ENCODE results near the gene TSGA10IP. TPM values are rescaled to one million over a fixed set of nuclear protein-coding genes. Genes with fewer than 3 reads are reported as not detected.
"Not testable (repeated sequence)": the region's sequence is repeated elsewhere in the genome, so short reads cannot be mapped to it uniquely, and the experiment has no call there.

Gene TSGA10IP
- total RNA-seq, 2 experiments from 2014 or later, result not detected

DNA sequence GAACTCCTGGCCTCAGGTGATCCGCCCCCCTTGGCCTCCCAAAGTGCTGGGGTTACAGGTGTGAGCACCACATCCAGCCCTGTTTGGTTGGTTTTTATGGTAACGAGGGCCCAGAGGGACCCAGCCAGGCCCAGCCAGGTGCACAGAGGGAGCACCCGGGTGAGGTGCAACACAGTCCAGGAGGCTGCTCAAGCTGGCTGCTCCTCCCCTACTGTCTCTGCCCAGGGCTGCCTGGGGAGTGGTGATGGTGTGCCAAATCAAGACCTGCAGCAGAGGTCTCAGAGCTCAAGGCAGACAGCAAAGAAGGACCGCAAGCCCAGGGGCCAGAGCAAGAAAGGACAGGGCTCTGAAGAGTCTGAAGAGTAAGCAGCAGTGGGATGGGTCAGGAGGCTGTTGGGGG is 1.4 kb downstream of the TSGA10IP start:
- POLR2A ChIA-PET, result interaction anchor here (0.6 kb wide), 1 partner anchor 1143 kb away, joined by 3 read pairs; no protein-coding TSS in a partner anchor

DNA sequence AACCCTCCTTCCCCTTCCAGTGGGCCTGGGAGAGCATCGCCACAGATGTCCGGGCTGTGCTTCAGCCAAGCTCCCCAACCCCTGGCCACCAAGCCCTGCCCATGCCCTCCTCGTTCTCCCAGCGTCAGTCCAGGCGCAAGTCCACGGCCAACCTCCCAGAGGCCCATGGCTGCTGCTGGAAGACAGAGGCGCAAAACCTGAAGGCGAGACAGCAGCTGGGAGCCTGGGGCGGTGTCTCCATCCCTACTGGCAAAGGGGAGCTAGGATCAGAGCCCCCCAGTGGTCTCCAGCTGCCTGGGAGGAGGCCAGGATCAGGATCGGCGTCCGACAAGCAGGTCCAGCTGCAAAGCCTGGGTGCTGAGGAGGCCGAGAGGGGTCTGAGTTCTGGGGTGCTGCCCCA is 1.9 kb downstream of the TSGA10IP start:
- intact Hi-C loops (cut with micrococcal nuclease; ENCODE audit: unreplicated experiment), result no loop called here
- TF ChIP-seq EZH2phosphoT487 (IDR thresholded peaks at IDR 0.05; ENCODE audit: borderline replicate concordance, low read depth, low read length), result no peak

More for the DNA sequence above, 1.4 kb downstream of the TSGA10IP start:
- no peak for TF ChIP-seq EZH2phosphoT487 (IDR thresholded peaks at IDR 0.05; ENCODE audit: borderline replicate concordance, low read depth, low read length)
- TF ChIP-seq, protein P1, sequence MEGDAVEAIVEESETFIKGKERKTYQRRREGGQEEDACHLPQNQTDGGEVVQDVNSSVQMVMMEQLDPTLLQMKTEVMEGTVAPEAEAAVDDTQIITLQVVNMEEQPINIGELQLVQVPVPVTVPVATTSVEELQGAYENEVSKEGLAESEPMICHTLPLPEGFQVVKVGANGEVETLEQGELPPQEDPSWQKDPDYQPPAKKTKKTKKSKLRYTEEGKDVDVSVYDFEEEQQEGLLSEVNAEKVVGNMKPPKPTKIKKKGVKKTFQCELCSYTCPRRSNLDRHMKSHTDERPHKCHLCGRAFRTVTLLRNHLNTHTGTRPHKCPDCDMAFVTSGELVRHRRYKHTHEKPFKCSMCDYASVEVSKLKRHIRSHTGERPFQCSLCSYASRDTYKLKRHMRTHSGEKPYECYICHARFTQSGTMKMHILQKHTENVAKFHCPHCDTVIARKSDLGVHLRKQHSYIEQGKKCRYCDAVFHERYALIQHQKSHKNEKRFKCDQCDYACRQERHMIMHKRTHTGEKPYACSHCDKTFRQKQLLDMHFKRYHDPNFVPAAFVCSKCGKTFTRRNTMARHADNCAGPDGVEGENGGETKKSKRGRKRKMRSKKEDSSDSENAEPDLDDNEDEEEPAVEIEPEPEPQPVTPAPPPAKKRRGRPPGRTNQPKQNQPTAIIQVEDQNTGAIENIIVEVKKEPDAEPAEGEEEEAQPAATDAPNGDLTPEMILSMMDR (conservative IDR thresholded peaks at IDR 0.05; ENCODE audit: low read length), result no peak
- no peaks in the 10 kb centered on the region for H3K9me3 ChIP-seq (ENCODE audit: low read length)
- H3K27ac ChIP-seq (ENCODE audit: low read depth, low read length, poor library complexity, severe bottlenecking), result no peak overlapping the region
- no TSS peak for BruUV-seq (replicated peaks)
- no peaks in the 10 kb centered on the region for H3K79me2 ChIP-seq (ENCODE audit: insufficient read depth, low read depth, low read length)
- H4K20me1 ChIP-seq (ENCODE audit: insufficient read depth, low read length), result no peaks in the 10 kb centered on the region
- H2AFZ ChIP-seq (ENCODE audit: low read length), result no peak overlapping the region
- DNase-seq (ENCODE audit: low spot score), result no peak
- peaks cover 4% of the 10 kb centered on the region for H3K4me1 ChIP-seq (ENCODE audit: insufficient read depth, low read length, poor library complexity, severe bottlenecking)
- H3K9me2 ChIP-seq (ENCODE audit: insufficient read depth, low read length), result no peaks in the 10 kb centered on the region
- H3K36me3 ChIP-seq (ENCODE audit: insufficient read depth, low read length), result no peaks in the 10 kb centered on the region
- no peak overlapping the region for H3K4me3 ChIP-seq (ENCODE audit: low read depth, low read length, poor library complexity, severe bottlenecking)
- CTCF ChIA-PET (ENCODE audit: unreplicated experiment), result no interaction called here
- intact Hi-C loops (cut with micrococcal nuclease; ENCODE audit: unreplicated experiment), result no loop called here
- H3K4me2 ChIP-seq (ENCODE audit: low read length), result no peak overlapping the region

DNA sequence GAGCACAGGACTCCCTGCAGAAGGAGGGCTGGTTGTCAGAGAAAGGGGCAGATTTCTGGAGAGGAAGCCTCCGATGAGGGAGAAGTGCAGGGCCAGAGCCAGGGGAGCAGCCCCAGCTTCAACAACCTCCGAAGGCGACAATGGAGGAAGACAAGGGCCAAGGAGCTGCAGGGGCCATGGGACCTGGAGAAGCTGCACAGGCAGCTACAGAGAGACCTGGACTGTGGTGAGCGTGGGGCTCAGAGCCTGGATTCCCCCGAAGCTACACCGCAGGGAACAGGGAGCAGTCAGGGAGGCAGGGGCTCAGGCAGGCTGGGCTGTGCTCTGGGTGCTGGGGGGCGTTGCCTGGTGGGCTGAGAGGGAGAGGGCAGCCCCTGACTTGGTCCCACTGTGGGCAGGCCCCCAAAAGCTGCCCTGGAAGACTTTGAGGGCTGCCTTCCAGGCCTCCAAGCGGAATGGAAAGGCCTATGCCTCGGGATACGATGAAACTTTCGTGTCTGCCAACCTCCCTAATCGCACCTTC is 2.4 kb downstream of the TSGA10IP start:
- BruUV-seq (replicated peaks), result no TSS peak
- CTCF ChIA-PET (ENCODE audit: unreplicated experiment), result no interaction called here
- Histone ChIP-seq H3K36me3 (ENCODE audit: insufficient read depth, low read length) (no peaks in the 10 kb centered on the region), H3K9me3 (ENCODE audit: low read length) (no peaks in the 10 kb centered on the region), H2AFZ (ENCODE audit: low read length) (no peak overlapping the region), H3K79me2 (ENCODE audit: insufficient read depth, low read depth, low read length) (no peaks in the 10 kb centered on the region), H3K4me1 (ENCODE audit: insufficient read depth, low read length, poor library complexity, severe bottlenecking) (peaks cover 4% of the 10 kb centered on the region), H4K20me1 (ENCODE audit: insufficient read depth, low read length) (no peaks in the 10 kb centered on the region), H3K4me3 (ENCODE audit: low read depth, low read length, poor library complexity, severe bottlenecking) (no peak overlapping the region), H3K9me2 (ENCODE audit: insufficient read depth, low read length) (no peaks in the 10 kb centered on the region), H3K27ac (ENCODE audit: low read depth, low read length, poor library complexity, severe bottlenecking) (no peak overlapping the region), H3K4me2 (ENCODE audit: low read length) (no peak overlapping the region)
- POLR2A ChIA-PET, result interaction anchor here (0.7 kb wide), 1 partner anchor 12 kb away, joined by 3 read pairs; no protein-coding TSS in a partner anchor
- TF ChIP-seq EZH2phosphoT487 (IDR thresholded peaks at IDR 0.05; ENCODE audit: borderline replicate concordance, low read depth, low read length), result no peak
- intact Hi-C loops (cut with micrococcal nuclease; ENCODE audit: unreplicated experiment), result no loop called here
- DNase-seq (ENCODE audit: low spot score), result no peak

More for the DNA sequence above, 1.9 kb downstream of the TSGA10IP start:
- Histone ChIP-seq H3K79me2 (ENCODE audit: insufficient read depth, low read depth, low read length) (no peaks in the 10 kb centered on the region), H3K9me2 (ENCODE audit: insufficient read depth, low read length) (no peaks in the 10 kb centered on the region), H3K4me3 (ENCODE audit: low read depth, low read length, poor library complexity, severe bottlenecking) (no peak overlapping the region), H3K9me3 (ENCODE audit: low read length) (no peaks in the 10 kb centered on the region), H3K4me1 (ENCODE audit: insufficient read depth, low read length, poor library complexity, severe bottlenecking) (peaks cover 4% of the 10 kb centered on the region), H3K4me2 (ENCODE audit: low read length) (no peak overlapping the region), H3K27ac (ENCODE audit: low read depth, low read length, poor library complexity, severe bottlenecking) (no peak overlapping the region), H2AFZ (ENCODE audit: low read length) (no peak overlapping the region), H3K36me3 (ENCODE audit: insufficient read depth, low read length) (no peaks in the 10 kb centered on the region), H4K20me1 (ENCODE audit: insufficient read depth, low read length) (no peaks in the 10 kb centered on the region)
- no peak for DNase-seq (ENCODE audit: low spot score)
- ChIA-PET POLR2A (interaction anchor here (0.7 kb wide), 1 partner anchor 12 kb away, joined by 3 read pairs; no protein-coding TSS in a partner anchor), CTCF (ENCODE audit: unreplicated experiment) (no interaction called here)
- no TSS peak for BruUV-seq (replicated peaks)

DNA sequence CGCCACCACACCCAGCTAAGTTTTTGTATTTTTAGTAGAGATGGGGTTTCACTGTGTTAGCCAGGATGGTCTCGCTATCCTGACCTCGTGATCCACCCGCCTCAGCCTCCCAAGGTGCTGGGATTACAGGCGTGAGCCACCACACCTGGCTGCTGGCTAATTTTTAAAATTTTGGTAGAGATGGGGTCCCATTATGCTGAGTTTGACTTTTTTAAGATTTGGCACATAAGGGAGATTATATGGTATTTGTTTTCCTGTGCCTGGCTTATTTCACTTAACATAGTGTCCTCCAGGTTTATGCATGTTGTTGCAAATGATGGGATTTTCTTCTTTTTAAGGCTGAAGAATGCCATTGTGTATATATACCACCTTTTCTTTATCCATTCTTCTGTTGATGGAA is 5.4 kb downstream of the TSGA10IP start:
- intact Hi-C loops (cut with micrococcal nuclease; ENCODE audit: unreplicated experiment); H2AFZ ChIP-seq (ENCODE audit: low read length); H3K4me2 ChIP-seq (ENCODE audit: low read length); H4K20me1 ChIP-seq (ENCODE audit: insufficient read depth, low read length); H3K4me3 ChIP-seq (ENCODE audit: low read depth, low read length, poor library complexity, severe bottlenecking); BruUV-seq (replicated peaks); H3K27ac ChIP-seq (ENCODE audit: low read depth, low read length, poor library complexity, severe bottlenecking); H3K9me3 ChIP-seq (ENCODE audit: low read length); H3K9me2 ChIP-seq (ENCODE audit: insufficient read depth, low read length); CTCF ChIA-PET (ENCODE audit: unreplicated experiment); H3K4me1 ChIP-seq (ENCODE audit: insufficient read depth, low read length, poor library complexity, severe bottlenecking); POLR2A ChIA-PET; H3K79me2 ChIP-seq (ENCODE audit: insufficient read depth, low read depth, low read length); DNase-seq (ENCODE audit: low spot score); H3K36me3 ChIP-seq (ENCODE audit: insufficient read depth, low read length): not testable (repeated sequence)

DNA sequence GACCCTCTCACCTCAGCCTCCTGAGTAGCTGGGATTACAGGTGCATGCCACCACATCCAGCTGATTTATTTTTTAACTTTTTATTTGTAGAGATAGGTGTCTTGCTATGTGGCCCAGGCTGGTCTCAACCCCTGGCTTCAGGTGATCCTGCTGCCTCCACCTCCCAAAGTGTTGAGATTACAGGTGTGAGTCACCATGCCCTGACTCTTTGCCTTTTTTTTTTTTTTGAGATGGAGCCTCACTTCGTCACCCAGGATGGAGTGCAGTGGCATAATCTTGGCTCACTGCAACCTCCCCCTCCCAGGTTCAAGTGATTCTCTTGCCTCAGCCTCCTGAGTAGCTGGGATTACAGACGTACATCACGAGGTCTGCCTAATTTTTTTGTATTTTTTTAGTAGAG is 6.4 kb downstream of the TSGA10IP start:
- H3K36me3 ChIP-seq (ENCODE audit: insufficient read depth, low read length); H3K79me2 ChIP-seq (ENCODE audit: insufficient read depth, low read depth, low read length); H3K4me2 ChIP-seq (ENCODE audit: low read length): not testable (repeated sequence)

More for the DNA sequence above, 6.4 kb downstream of the TSGA10IP start:
- H3K9me2 ChIP-seq (ENCODE audit: insufficient read depth, low read length); H3K9me3 ChIP-seq (ENCODE audit: low read length); H3K27ac ChIP-seq (ENCODE audit: low read depth, low read length, poor library complexity, severe bottlenecking); H4K20me1 ChIP-seq (ENCODE audit: insufficient read depth, low read length); BruUV-seq (replicated peaks); H3K4me3 ChIP-seq (ENCODE audit: low read depth, low read length, poor library complexity, severe bottlenecking); H2AFZ ChIP-seq (ENCODE audit: low read length); H3K4me1 ChIP-seq (ENCODE audit: insufficient read depth, low read length, poor library complexity, severe bottlenecking); intact Hi-C loops (cut with micrococcal nuclease; ENCODE audit: unreplicated experiment); CTCF ChIA-PET (ENCODE audit: unreplicated experiment); DNase-seq (ENCODE audit: low spot score): not testable (repeated sequence)
- POLR2A ChIA-PET, result interaction anchor here (0.9 kb wide), 1 partner anchor 23 kb away, joined by 3 read pairs; no protein-coding TSS in a partner anchor
